Measurements from ENCODE around the gene CFAP61.

CFAP61 gene

GRCh38 chr20:20371083-20371482 lies 318.8 kb downstream of the CFAP61 start:
- no peak for DNase-seq

GRCh38 chr20:20371681-20372080 lies 319.3 kb downstream of the CFAP61 start:
- no peak for DNase-seq

- DNase-seq = no peak
These were observed 320.8 kb downstream of the CFAP61 start for GRCh38 chr20:20373091-20373571.

GRCh38 chr20:20375862-20376261 lies 323.5 kb downstream of the CFAP61 start:
- no peak for DNase-seq

GRCh38 chr20:20386192-20386591 lies 333.9 kb downstream of the CFAP61 start:
- DNase-seq = no peak

- no peak for DNase-seq
These were observed 338.1 kb downstream of the CFAP61 start for GRCh38 chr20:20390393-20390792.

- no peak for DNase-seq
These were observed 338.8 kb downstream of the CFAP61 start for GRCh38 chr20:20391115-20391514.

- no peak for DNase-seq
These were observed 339.4 kb downstream of the CFAP61 start for GRCh38 chr20:20391766-20392165.

- DNase-seq = no peak
These were observed 341.1 kb downstream of the CFAP61 start for GRCh38 chr20:20393207-20394120.

- DNase-seq = no peak
These were observed 342.8 kb downstream of the CFAP61 start for GRCh38 chr20:20395087-20395486.

- DNase-seq = no peak
These were observed 343.7 kb downstream of the CFAP61 start for GRCh38 chr20:20395903-20396568.

- no peak for DNase-seq
These were observed 344.5 kb downstream of the CFAP61 start for GRCh38 chr20:20396794-20397193.

GRCh38 chr20:20398123-20398522 lies 345.8 kb downstream of the CFAP61 start:
- DNase-seq = no peak

GRCh38 chr20:20399531-20400500 lies 347.5 kb downstream of the CFAP61 start:
- DNase-seq = no peak

- no peak for DNase-seq
These were observed 349.7 kb downstream of the CFAP61 start for GRCh38 chr20:20401991-20402390.

- no peak for DNase-seq
These were observed 352.3 kb downstream of the CFAP61 start for GRCh38 chr20:20404633-20405032.

- no peak for DNase-seq
These were observed 353.3 kb downstream of the CFAP61 start for GRCh38 chr20:20405623-20406022.

GRCh38 chr20:20406306-20406705 lies 354.0 kb downstream of the CFAP61 start:
- DNase-seq = no peak

GRCh38 chr20:20407891-20408805 lies 355.8 kb downstream of the CFAP61 start:
- no peak for DNase-seq

- no peak for DNase-seq
These were observed 357.0 kb downstream of the CFAP61 start for GRCh38 chr20:20409331-20409730.
